ENCODE results near the gene TRMT10A. TPM values are rescaled to one million over a fixed set of nuclear protein-coding genes. Genes with fewer than 3 reads are reported as not detected.

The TRMT10A gene
- total RNA-seq, 1 donor: 14.5 TPM

- TF ChIP-seq CTCF (IDR thresholded peaks at IDR 0.05; ENCODE audit: extremely low read depth, low read depth, low read length): no peak
- H2AFZ ChIP-seq (ENCODE audit: low read length): peak within 1 kb of the TSS; percentile 53
- no peaks in the 10 kb centered on the region for H3K36me3 ChIP-seq (ENCODE audit: insufficient read depth, low read length)
- no peaks in the 10 kb centered on the region for H4K20me1 ChIP-seq (ENCODE audit: insufficient read depth, low read length)
- no peaks in the 10 kb centered on the region for H3K27me3 ChIP-seq (ENCODE audit: insufficient read depth, low read length)
- H3K79me2 ChIP-seq (ENCODE audit: insufficient read depth, low read length): no peaks in the 10 kb centered on the region
- H3K27ac ChIP-seq (ENCODE audit: low read depth, low read length): no peak within 1 kb of the TSS
- H3K4me2 ChIP-seq (ENCODE audit: insufficient read depth, low read length): peak within 1 kb of the TSS; percentile 29
- H3K9me3 ChIP-seq (ENCODE audit: low read depth, low read length): no peaks in the 10 kb centered on the region
- no peaks in the 10 kb centered on the region for H3K4me1 ChIP-seq (ENCODE audit: insufficient read depth, low read length)
- DNase-seq (ENCODE audit: insufficient read length, low spot score, missing footprints): no peak
- no peak within 1 kb of the TSS for H3K4me3 ChIP-seq (ENCODE audit: insufficient read depth, low read length)
Observed at GRCh38 chr4:99574530-99575324, 10.9 kb upstream of the TRMT10A start, which contains the start of gene MTTP. Gene MTTP (plus strand): TSS chr4:99574824. CDS start chr4:99574910, 86 bp downstream.

GRCh38 chr4:99573735-99574368 lies 10.0 kb upstream of the TRMT10A start:
- no peak for DNase-seq (ENCODE audit: insufficient read length, low spot score, missing footprints)
- Histone ChIP-seq H3K4me3 (ENCODE audit: insufficient read depth, low read length) (no peak overlapping the region), H3K27ac (ENCODE audit: low read depth, low read length) (no peak overlapping the region), H3K9me3 (ENCODE audit: low read depth, low read length) (no peaks in the 10 kb centered on the region), H3K27me3 (ENCODE audit: insufficient read depth, low read length) (no peaks in the 10 kb centered on the region), H4K20me1 (ENCODE audit: insufficient read depth, low read length) (no peaks in the 10 kb centered on the region), H3K4me1 (ENCODE audit: insufficient read depth, low read length) (no peaks in the 10 kb centered on the region), H3K4me2 (ENCODE audit: insufficient read depth, low read length) (no peak overlapping the region), H2AFZ (ENCODE audit: low read length) (no peak overlapping the region), H3K36me3 (ENCODE audit: insufficient read depth, low read length) (no peaks in the 10 kb centered on the region), H3K79me2 (ENCODE audit: insufficient read depth, low read length) (no peaks in the 10 kb centered on the region)
- no peak for TF ChIP-seq CTCF (IDR thresholded peaks at IDR 0.05; ENCODE audit: extremely low read depth, low read depth, low read length)

GRCh38 chr4:99572527-99573240 lies 8.8 kb upstream of the TRMT10A start:
- H2AFZ ChIP-seq (ENCODE audit: low read length): no peak overlapping the region
- no peak overlapping the region for H3K4me3 ChIP-seq (ENCODE audit: insufficient read depth, low read length)
- no peak overlapping the region for H3K4me2 ChIP-seq (ENCODE audit: insufficient read depth, low read length)
- H3K79me2 ChIP-seq (ENCODE audit: insufficient read depth, low read length): no peaks in the 10 kb centered on the region
- no peaks in the 10 kb centered on the region for H3K36me3 ChIP-seq (ENCODE audit: insufficient read depth, low read length)
- no peak for DNase-seq (ENCODE audit: insufficient read length, low spot score, missing footprints)
- H3K4me1 ChIP-seq (ENCODE audit: insufficient read depth, low read length): no peaks in the 10 kb centered on the region
- no peaks in the 10 kb centered on the region for H3K27me3 ChIP-seq (ENCODE audit: insufficient read depth, low read length)
- TF ChIP-seq CTCF (IDR thresholded peaks at IDR 0.05; ENCODE audit: extremely low read depth, low read depth, low read length): no peak
- no peaks in the 10 kb centered on the region for H3K9me3 ChIP-seq (ENCODE audit: low read depth, low read length)
- H4K20me1 ChIP-seq (ENCODE audit: insufficient read depth, low read length): no peaks in the 10 kb centered on the region
- H3K27ac ChIP-seq (ENCODE audit: low read depth, low read length): no peak overlapping the region

GRCh38 chr4:99571883-99572282 lies 8.0 kb upstream of the TRMT10A start:
- Histone ChIP-seq H3K36me3 (ENCODE audit: insufficient read depth, low read length) (no peaks in the 10 kb centered on the region), H3K27ac (ENCODE audit: low read depth, low read length) (no peak overlapping the region)
- DNase-seq (ENCODE audit: insufficient read length, low spot score, missing footprints): no peak

More at GRCh38 chr4:99571883-99572282, 8.0 kb upstream of the TRMT10A start:
- Histone ChIP-seq H3K79me2 (ENCODE audit: insufficient read depth, low read length) (no peaks in the 10 kb centered on the region), H3K4me3 (ENCODE audit: insufficient read depth, low read length) (no peak overlapping the region), H3K27me3 (ENCODE audit: insufficient read depth, low read length) (no peaks in the 10 kb centered on the region), H2AFZ (ENCODE audit: low read length) (no peak overlapping the region), H3K4me2 (ENCODE audit: insufficient read depth, low read length) (no peak overlapping the region), H4K20me1 (ENCODE audit: insufficient read depth, low read length) (no peaks in the 10 kb centered on the region), H3K9me3 (ENCODE audit: low read depth, low read length) (no peaks in the 10 kb centered on the region), H3K4me1 (ENCODE audit: insufficient read depth, low read length) (no peaks in the 10 kb centered on the region)
- TF ChIP-seq CTCF (IDR thresholded peaks at IDR 0.05; ENCODE audit: extremely low read depth, low read depth, low read length): no peak
